ENCODE data around the gene INO80B.

- no peak for TF ChIP-seq HDAC6 (IDR thresholded peaks at IDR 0.05; ENCODE audit: low read depth, low read length)
- TF ChIP-seq MAX (IDR thresholded peaks at IDR 0.05) = no peak
- no peak for TF ChIP-seq ATF3 (IDR thresholded peaks at IDR 0.05; ENCODE audit: insufficient read depth, low read depth, low read length)
- no peak for TF ChIP-seq RFX5 (IDR thresholded peaks at IDR 0.05; ENCODE audit: borderline replicate concordance, low read depth, low read length)
- TF ChIP-seq POLR2A (IDR thresholded peaks at IDR 0.05; ENCODE audit: control extremely low read depth in 1 of 2, low read depth in 2 of 2, low read length in 2 of 2) = no peak
- TF ChIP-seq ATF2 (IDR thresholded peaks at IDR 0.05; ENCODE audit: low read length) = no peak
Observed at GRCh38 chr2:74420006-74420405, 34.9 kb upstream of the INO80B start.
